HEK293 (cell line): ENCODE measurements around the gene HAUS8.

Source experiments
- BCL11B ChIP-seq: fragments of 450-650 bp; formaldehyde crosslinking; IDR thresholded peaks from 2 replicates; pipeline ENCODE4 v1.5.1; 2016; ENCODE audit warnings: low read depth, missing biosample characterization, missing genetic modification characterization
- EGR2 ChIP-seq: fragments of 450-650 bp; formaldehyde crosslinking; IDR thresholded peaks from 2 replicates; pipeline ENCODE4 v1.5.1; 2016; ENCODE audit warnings: low read depth, missing biosample characterization, missing genetic modification characterization
- ELK4 ChIP-seq: IDR thresholded peaks from 2 replicates; pipeline ENCODE4 v1.6.1; 2011; ENCODE audit warnings: mild to moderate bottlenecking, low read depth, low read length, borderline replicate concordance
- GFI1B ChIP-seq: fragments of 450-650 bp; formaldehyde crosslinking; IDR thresholded peaks from 2 replicates; pipeline ENCODE4 v1.5.1; 2016; ENCODE audit warnings: missing biosample characterization, missing genetic modification characterization
- GLI4 ChIP-seq: fragments of 450-650 bp; formaldehyde crosslinking; IDR thresholded peaks from 2 replicates; pipeline ENCODE4 v1.5.1; 2016; ENCODE audit warnings: missing biosample characterization, missing genetic modification characterization
- GLIS2 ChIP-seq: fragments of 450-650 bp; formaldehyde crosslinking; IDR thresholded peaks from 2 replicates; pipeline ENCODE4 v1.5.1; 2016; ENCODE audit warnings: missing biosample characterization, missing genetic modification characterization
- PRDM1 ChIP-seq: fragments of 450-650 bp; formaldehyde crosslinking; IDR thresholded peaks from 2 replicates; pipeline ENCODE4; 2016; ENCODE audit warnings: missing biosample characterization, missing genetic modification characterization
- SCRT2 ChIP-seq: fragments of 450-650 bp; formaldehyde crosslinking; IDR thresholded peaks from 2 replicates; pipeline ENCODE4 v1.5.1; 2016; ENCODE audit warnings: missing biosample characterization, missing genetic modification characterization
- SETDB1 ChIP-seq: IDR thresholded peaks from one replicate; pipeline ENCODE4 v1.6.1; 2017; ENCODE audit warnings: mild to moderate bottlenecking, low read length, moderate library complexity, mixed read lengths; ENCODE audit not compliant: insufficient read length
- ZBTB20 ChIP-seq: fragments of 450-650 bp; formaldehyde crosslinking; IDR thresholded peaks from 2 replicates; pipeline ENCODE4 v1.5.1; 2016; ENCODE audit warnings: missing biosample characterization, missing genetic modification characterization
- ZFP69B ChIP-seq: fragments of 450-650 bp; formaldehyde crosslinking; IDR thresholded peaks from 2 replicates; pipeline ENCODE4 v1.5.1; 2016; ENCODE audit warnings: missing biosample characterization, missing genetic modification characterization
- ZIC2 ChIP-seq: fragments of 450-650 bp; formaldehyde crosslinking; IDR thresholded peaks from 2 replicates; pipeline ENCODE4 v1.5.1; 2016; ENCODE audit warnings: missing biosample characterization, missing genetic modification characterization
- ZNF146 ChIP-seq: fragments of 450-650 bp; formaldehyde crosslinking; IDR thresholded peaks from 2 replicates; pipeline ENCODE4 v1.5.1; 2016; ENCODE audit warnings: missing biosample characterization, missing genetic modification characterization
- ZNF184 ChIP-seq: fragments of 450-650 bp; IDR thresholded peaks from 2 replicates; pipeline ENCODE4 v1.5.1; 2018; ENCODE audit warnings: missing biosample characterization, mild to moderate bottlenecking, missing genetic modification characterization
- ZNF239 ChIP-seq: fragments of 450-650 bp; formaldehyde crosslinking; IDR thresholded peaks from 2 replicates; pipeline ENCODE4 v1.5.1; 2016; ENCODE audit warnings: missing biosample characterization, missing genetic modification characterization
- ZNF292 ChIP-seq: fragments of 450-650 bp; formaldehyde crosslinking; IDR thresholded peaks from 2 replicates; pipeline ENCODE4 v1.5.1; 2016; ENCODE audit warnings: low read depth, missing biosample characterization, missing genetic modification characterization, borderline replicate concordance
- ZNF324 ChIP-seq: fragments of 450-650 bp; formaldehyde crosslinking; IDR thresholded peaks from 2 replicates; pipeline ENCODE4 v1.5.1; 2016; ENCODE audit warnings: missing biosample characterization, missing genetic modification characterization
- ZNF366 ChIP-seq: fragments of 450-650 bp; formaldehyde crosslinking; conservative IDR thresholded peaks from 2 replicates; pipeline ENCODE4 v1.5.1; 2016; ENCODE audit warnings: missing biosample characterization, missing genetic modification characterization
- ZNF48 ChIP-seq: fragments of 450-650 bp; formaldehyde crosslinking; IDR thresholded peaks from 2 replicates; pipeline ENCODE4 v1.5.1; 2016; ENCODE audit warnings: missing biosample characterization, missing genetic modification characterization
- ZNF510 ChIP-seq: fragments of 450-650 bp; formaldehyde crosslinking; IDR thresholded peaks from 2 replicates; pipeline ENCODE4 v1.5.1; 2018; ENCODE audit warnings: mild to moderate bottlenecking, missing genetic modification characterization, missing biosample characterization; ENCODE audit not compliant: insufficient replicate concordance
- ZNF555 ChIP-seq: fragments of 450-650 bp; formaldehyde crosslinking; conservative IDR thresholded peaks from 2 replicates; pipeline ENCODE4 v1.5.1; 2017; ENCODE audit warnings: missing biosample characterization, mild to moderate bottlenecking, missing genetic modification characterization, inconsistent platforms
- ZNF624 ChIP-seq: fragments of 450-650 bp; formaldehyde crosslinking; IDR thresholded peaks from 2 replicates; pipeline ENCODE4 v1.5.1; 2017; ENCODE audit warnings: missing biosample characterization, missing genetic modification characterization
- ZNF701 ChIP-seq: fragments of 450-650 bp; formaldehyde crosslinking; IDR thresholded peaks from 2 replicates; pipeline ENCODE4 v1.5.1; 2016; ENCODE audit warnings: missing biosample characterization, missing genetic modification characterization
- ZNF747 ChIP-seq: fragments of 450-650 bp; formaldehyde crosslinking; IDR thresholded peaks from 2 replicates; pipeline ENCODE4 v1.5.1; 2016; ENCODE audit warnings: missing biosample characterization, missing genetic modification characterization
- ZNF843 ChIP-seq: fragments of 450-650 bp; formaldehyde crosslinking; IDR thresholded peaks from 2 replicates; pipeline ENCODE4 v1.5.1; 2016; ENCODE audit warnings: missing biosample characterization, missing genetic modification characterization
- ZSCAN23 ChIP-seq: fragments of 450-650 bp; formaldehyde crosslinking; IDR thresholded peaks from 2 replicates; pipeline ENCODE4 v1.5.1; 2016; ENCODE audit warnings: missing biosample characterization, missing genetic modification characterization
- TF ChIP-seq, protein P1 (sequence below): fragments of 450-650 bp; formaldehyde crosslinking; IDR thresholded peaks from 2 replicates; pipeline ENCODE4 v1.5.1; 2016; ENCODE audit warnings: missing biosample characterization, missing genetic modification characterization
- TF ChIP-seq, protein P2 (sequence below): fragments of 450-650 bp; formaldehyde crosslinking; IDR thresholded peaks from 2 replicates; pipeline ENCODE4 v1.5.1; 2016; ENCODE audit warnings: missing biosample characterization, missing genetic modification characterization
- TF ChIP-seq, protein P3 (sequence below): fragments of 450-650 bp; formaldehyde crosslinking; IDR thresholded peaks from 2 replicates; pipeline ENCODE4 v1.5.1; 2016; ENCODE audit warnings: missing biosample characterization, missing genetic modification characterization
- TF ChIP-seq, protein P4 (sequence below): fragments of 450-650 bp; formaldehyde crosslinking; IDR thresholded peaks from 2 replicates; pipeline ENCODE4 v1.5.1; 2017; ENCODE audit warnings: missing biosample characterization, missing genetic modification characterization
- TF ChIP-seq, protein P5 (sequence below): fragments of 450-650 bp; formaldehyde crosslinking; IDR thresholded peaks from 2 replicates; pipeline ENCODE4 v1.5.1; 2016; ENCODE audit warnings: missing biosample characterization, missing genetic modification characterization

The HAUS8 gene

GRCh38 chr19:17075035-17075863 lies at the start of gene HAUS8, which contains the start of gene MYO9B (continued):
- TF ChIP-seq, protein P1, sequence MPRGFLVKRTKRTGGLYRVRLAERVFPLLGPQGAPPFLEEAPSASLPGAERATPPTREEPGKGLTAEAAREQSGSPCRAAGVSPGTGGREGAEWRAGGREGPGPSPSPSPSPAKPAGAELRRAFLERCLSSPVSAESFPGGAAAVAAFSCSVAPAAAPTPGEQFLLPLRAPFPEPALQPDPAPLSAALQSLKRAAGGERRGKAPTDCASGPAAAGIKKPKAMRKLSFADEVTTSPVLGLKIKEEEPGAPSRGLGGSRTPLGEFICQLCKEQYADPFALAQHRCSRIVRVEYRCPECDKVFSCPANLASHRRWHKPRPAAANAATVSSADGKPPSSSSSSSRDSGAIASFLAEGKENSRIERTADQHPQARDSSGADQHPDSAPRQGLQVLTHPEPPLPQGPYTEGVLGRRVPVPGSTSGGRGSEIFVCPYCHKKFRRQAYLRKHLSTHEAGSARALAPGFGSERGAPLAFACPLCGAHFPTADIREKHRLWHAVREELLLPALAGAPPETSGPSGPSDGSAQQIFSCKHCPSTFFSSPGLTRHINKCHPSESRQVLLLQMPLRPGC (tag by site-specific recombination), result peak; percentile 89
- TF ChIP-seq BCL11B (tag by site-specific recombination) (no peak), PRDM1 (tag by site-specific recombination) (no peak), ZBTB20 (tag by site-specific recombination) (peak; percentile 34; the same call in 1 of the 2 replicates), SCRT2 (tag by site-specific recombination) (no peak), ZNF747 (tag by site-specific recombination) (no peak), ZFP69B (tag by site-specific recombination) (peak; percentile 81), ZNF146 (0 out of 2 replicates have a peak, but pooled peaks have one; percentile 19), ZNF324 (peak; percentile 93), ZNF510 (no peak), ZNF48 (tag by site-specific recombination) (no peak), ZNF184 (tag by site-specific recombination) (peak; percentile 33; the same call in 1 of the 2 replicates), ZSCAN23 (tag by site-specific recombination) (no peak; the same call in 1 of the 2 replicates), ZIC2 (tag by site-specific recombination) (no peak), GLI4 (tag by site-specific recombination) (peak; percentile 86; the same call in 1 of the 2 replicates), GFI1B (no peak), EGR2 (tag by site-specific recombination) (peak; percentile 88), SETDB1 (no peak), ZNF624 (no peak), ZNF701 (no peak), ZNF239 (tag by site-specific recombination) (no peak), ZNF366 (no peak), ZNF555 (tag by site-specific recombination) (no peak), ZNF843 (tag by site-specific recombination) (peak; percentile 75), GLIS2 (tag by site-specific recombination) (peak; percentile 62), ZNF292 (tag by site-specific recombination) (no peak), ELK4 (peak; percentile 73; the same call in 1 of the 2 replicates)
- TF ChIP-seq, protein P2, sequence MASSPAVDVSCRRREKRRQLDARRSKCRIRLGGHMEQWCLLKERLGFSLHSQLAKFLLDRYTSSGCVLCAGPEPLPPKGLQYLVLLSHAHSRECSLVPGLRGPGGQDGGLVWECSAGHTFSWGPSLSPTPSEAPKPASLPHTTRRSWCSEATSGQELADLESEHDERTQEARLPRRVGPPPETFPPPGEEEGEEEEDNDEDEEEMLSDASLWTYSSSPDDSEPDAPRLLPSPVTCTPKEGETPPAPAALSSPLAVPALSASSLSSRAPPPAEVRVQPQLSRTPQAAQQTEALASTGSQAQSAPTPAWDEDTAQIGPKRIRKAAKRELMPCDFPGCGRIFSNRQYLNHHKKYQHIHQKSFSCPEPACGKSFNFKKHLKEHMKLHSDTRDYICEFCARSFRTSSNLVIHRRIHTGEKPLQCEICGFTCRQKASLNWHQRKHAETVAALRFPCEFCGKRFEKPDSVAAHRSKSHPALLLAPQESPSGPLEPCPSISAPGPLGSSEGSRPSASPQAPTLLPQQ (tag by site-specific recombination), result peak; percentile 80
- TF ChIP-seq, protein P3, sequence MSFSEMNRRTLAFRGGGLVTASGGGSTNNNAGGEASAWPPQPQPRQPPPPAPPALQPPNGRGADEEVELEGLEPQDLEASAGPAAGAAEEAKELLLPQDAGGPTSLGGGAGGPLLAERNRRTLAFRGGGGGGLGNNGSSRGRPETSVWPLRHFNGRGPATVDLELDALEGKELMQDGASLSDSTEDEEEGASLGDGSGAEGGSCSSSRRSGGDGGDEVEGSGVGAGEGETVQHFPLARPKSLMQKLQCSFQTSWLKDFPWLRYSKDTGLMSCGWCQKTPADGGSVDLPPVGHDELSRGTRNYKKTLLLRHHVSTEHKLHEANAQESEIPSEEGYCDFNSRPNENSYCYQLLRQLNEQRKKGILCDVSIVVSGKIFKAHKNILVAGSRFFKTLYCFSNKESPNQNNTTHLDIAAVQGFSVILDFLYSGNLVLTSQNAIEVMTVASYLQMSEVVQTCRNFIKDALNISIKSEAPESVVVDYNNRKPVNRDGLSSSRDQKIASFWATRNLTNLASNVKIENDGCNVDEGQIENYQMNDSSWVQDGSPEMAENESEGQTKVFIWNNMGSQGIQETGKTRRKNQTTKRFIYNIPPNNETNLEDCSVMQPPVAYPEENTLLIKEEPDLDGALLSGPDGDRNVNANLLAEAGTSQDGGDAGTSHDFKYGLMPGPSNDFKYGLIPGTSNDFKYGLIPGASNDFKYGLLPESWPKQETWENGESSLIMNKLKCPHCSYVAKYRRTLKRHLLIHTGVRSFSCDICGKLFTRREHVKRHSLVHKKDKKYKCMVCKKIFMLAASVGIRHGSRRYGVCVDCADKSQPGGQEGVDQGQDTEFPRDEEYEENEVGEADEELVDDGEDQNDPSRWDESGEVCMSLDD, result peak; percentile 92
- TF ChIP-seq, protein P4, sequence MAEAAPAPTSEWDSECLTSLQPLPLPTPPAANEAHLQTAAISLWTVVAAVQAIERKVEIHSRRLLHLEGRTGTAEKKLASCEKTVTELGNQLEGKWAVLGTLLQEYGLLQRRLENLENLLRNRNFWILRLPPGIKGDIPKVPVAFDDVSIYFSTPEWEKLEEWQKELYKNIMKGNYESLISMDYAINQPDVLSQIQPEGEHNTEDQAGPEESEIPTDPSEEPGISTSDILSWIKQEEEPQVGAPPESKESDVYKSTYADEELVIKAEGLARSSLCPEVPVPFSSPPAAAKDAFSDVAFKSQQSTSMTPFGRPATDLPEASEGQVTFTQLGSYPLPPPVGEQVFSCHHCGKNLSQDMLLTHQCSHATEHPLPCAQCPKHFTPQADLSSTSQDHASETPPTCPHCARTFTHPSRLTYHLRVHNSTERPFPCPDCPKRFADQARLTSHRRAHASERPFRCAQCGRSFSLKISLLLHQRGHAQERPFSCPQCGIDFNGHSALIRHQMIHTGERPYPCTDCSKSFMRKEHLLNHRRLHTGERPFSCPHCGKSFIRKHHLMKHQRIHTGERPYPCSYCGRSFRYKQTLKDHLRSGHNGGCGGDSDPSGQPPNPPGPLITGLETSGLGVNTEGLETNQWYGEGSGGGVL (tag by site-specific recombination), result no peak
- TF ChIP-seq, protein P5, sequence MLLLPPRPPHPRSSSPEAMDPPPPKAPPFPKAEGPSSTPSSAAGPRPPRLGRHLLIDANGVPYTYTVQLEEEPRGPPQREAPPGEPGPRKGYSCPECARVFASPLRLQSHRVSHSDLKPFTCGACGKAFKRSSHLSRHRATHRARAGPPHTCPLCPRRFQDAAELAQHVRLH (tag by site-specific recombination), result peak; percentile 99
